Measurements from ENCODE around the gene WDR11.

Gene WDR11

DNA sequence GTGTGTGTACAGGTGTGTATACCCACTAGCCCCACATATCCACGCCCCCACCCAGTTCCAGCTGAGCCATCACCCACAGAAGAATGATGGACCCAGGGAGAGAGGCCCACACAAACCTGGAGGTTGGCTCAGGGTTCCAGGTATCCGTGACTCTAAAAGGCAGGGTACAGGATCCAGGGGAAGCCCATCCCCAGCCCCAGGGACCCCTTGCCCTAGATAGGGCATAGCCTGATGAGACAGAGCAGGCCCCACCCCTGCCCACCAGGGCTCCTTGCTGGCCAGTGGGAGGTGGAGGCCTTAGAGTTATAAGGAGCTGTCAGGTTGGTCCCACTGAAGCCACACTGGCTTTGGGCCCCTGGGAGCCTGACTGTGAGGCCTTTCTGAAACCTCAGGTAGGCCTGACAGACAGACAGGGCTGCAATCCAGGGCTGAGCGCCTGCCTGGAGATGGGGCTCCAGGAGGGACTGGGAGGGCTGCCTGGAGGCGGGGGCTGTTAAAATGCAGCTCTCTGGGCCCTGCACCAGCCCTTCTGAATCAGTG, 93.5 kb downstream of the WDR11 start:
- DNase-seq (ENCODE audit: low read depth), result no peak

DNA sequence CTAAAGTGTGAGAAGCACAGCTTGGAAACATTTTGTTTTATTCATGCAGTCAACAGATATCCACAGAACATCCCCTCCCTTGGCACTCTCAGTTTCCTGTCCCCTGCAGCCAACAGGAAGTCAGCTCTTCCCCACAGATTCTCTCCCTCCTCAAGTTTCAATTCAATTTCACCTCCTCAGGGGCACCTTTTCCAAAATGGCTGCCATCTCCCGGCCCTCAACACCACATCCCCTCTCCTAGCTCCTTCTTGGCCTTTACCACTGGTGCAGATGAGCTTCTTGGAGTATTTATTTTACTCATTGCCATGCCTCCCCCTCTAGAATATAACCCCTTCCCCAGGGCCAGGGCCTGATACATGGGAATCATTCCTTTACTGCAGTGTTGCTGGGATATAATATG, 94.0 kb downstream of the WDR11 start:
- DNase-seq (ENCODE audit: low read depth), result no peak

GRCh38 chr10:120945801-120946302, 94.7 kb downstream of the WDR11 start:
- no peak for DNase-seq (ENCODE audit: low read depth)

- DNase-seq (ENCODE audit: low read depth), result no peak
These were observed 95.3 kb downstream of the WDR11 start for GRCh38 chr10:120946497-120946896.

- DNase-seq (ENCODE audit: low read depth), result peak; percentile 15
These were observed 97.9 kb downstream of the WDR11 start for GRCh38 chr10:120948889-120949608.

- DNase-seq (ENCODE audit: low read depth), result no peak
These were observed 98.5 kb downstream of the WDR11 start for GRCh38 chr10:120949609-120950031.

DNA sequence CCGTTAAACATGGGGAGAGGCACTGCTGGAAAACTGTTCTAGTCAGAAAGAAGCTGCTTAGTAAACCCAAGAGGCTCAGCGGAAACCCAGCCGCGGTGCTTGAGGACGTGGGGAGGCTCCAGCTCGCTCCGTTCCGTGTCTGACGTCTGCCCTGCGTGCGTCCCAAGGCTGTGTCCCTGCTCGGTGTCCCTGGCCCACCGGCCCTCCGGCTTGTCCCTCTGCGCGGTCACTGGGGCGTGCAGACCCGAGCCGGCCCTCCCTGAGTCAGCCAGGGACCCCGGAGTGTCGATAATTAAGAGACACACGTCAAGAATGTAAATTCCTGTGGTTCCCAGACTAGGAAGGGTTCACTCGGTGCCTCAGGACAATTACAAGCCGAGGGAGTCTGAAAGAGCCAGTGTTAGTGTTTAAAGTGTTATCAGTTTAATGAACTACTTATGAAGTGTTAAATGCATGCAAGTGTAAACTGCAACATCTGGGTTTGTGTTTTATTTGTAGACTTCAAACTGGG, 98.9 kb downstream of the WDR11 start:
- DNase-seq (ENCODE audit: low read depth), result no peak

GRCh38 chr10:120951288-120951687, 100.1 kb downstream of the WDR11 start:
- DNase-seq (ENCODE audit: low read depth), result no peak

- DNase-seq (ENCODE audit: low read depth), result no peak
These were observed 102.7 kb downstream of the WDR11 start for GRCh38 chr10:120953897-120954296.

Data from activated T-helper 1 cell treated with Interleukin-2 at 50 U/mL for 16 hours (primary cell).